Testis (tissue), 2 donors: ENCODE results near the gene CHRM4.

Experiments
- POLR2A ChIP-seq: fragments of 450-650 bp; IDR thresholded peaks from one replicate; pipeline ENCODE4 v1.6.1; 2017; ENCODE audit warnings: antibody characterized with exemption, mild to moderate bottlenecking, moderate library complexity
- TF ChIP-seq, protein P1 (sequence below), 3 experiments: fragments of 450-650 bp in 2 of 3; fragments of 200-600 bp in 1 of 3; sonication (generic) in 1 of 3; IDR thresholded peaks; one replicate each; pipeline ENCODE4 v1.5.1; 2016 to 2019; ENCODE audit warnings: antibody characterized with exemption in 3 of 3, mild to moderate bottlenecking in 2 of 3, moderate library complexity in 1 of 3

DNA sequence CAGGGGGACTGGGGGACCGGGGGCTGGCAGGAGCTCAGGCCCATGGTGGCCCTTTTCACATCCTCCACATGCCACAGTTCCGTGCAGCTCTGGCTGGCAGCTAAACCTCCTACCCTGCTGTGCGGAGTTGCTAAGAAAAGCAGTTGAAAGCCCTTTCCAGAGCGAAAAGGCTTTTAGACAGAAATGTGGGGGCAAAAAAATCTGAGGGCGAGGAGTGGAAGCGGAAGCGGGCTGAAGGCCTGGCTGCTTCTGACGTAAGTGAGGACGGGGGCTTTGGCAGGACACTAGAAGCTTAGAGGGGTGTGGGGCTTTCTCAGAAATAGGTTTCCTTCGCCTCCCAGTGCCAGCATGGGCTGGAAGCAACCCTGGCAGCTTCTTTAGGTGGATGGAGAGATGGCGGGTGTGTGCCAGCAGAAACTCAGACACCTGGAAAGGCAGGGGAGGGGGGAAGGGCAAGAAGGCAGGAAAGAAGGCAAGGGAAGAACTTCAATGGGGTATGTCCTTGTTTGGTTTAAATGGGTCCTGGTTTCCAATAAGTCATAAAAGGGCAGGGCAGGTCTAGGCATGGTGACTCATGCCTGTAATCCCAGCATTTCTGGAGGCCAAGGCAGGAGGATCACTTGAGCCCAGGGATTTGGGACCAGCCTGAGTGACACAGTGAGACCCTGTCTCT lies 55.5 kb downstream of the CHRM4 start:
- TF ChIP-seq, protein P1, sequence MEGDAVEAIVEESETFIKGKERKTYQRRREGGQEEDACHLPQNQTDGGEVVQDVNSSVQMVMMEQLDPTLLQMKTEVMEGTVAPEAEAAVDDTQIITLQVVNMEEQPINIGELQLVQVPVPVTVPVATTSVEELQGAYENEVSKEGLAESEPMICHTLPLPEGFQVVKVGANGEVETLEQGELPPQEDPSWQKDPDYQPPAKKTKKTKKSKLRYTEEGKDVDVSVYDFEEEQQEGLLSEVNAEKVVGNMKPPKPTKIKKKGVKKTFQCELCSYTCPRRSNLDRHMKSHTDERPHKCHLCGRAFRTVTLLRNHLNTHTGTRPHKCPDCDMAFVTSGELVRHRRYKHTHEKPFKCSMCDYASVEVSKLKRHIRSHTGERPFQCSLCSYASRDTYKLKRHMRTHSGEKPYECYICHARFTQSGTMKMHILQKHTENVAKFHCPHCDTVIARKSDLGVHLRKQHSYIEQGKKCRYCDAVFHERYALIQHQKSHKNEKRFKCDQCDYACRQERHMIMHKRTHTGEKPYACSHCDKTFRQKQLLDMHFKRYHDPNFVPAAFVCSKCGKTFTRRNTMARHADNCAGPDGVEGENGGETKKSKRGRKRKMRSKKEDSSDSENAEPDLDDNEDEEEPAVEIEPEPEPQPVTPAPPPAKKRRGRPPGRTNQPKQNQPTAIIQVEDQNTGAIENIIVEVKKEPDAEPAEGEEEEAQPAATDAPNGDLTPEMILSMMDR (IDR thresholded peaks at IDR 0.05) = no peak
- TF ChIP-seq POLR2A = no peak
